GM12878 (cell line): ENCODE measurements around the gene MPEG1. TPM values are rescaled to one million over a fixed set of nuclear protein-coding genes. Genes with fewer than 3 reads are reported as not detected.

Source experiments
- BCL11A ChIP-seq: IDR thresholded peaks from 2 replicates; pipeline ENCODE4 v1.6.1; 2011; ENCODE audit warnings: low read depth, low read length
- CREB1 ChIP-seq: IDR thresholded peaks from 2 replicates; pipeline ENCODE4 v1.6.1; 2012; ENCODE audit warnings: low read depth, mild to moderate bottlenecking, inconsistent platforms
- ETV6 ChIP-seq, 2 experiments: fragments of 450-650 bp in 1 of 2; IDR thresholded peaks in 1 of 2; conservative IDR thresholded peaks in 1 of 2; 2 replicates each; pipeline ENCODE4 v1.6.1; 2014; ENCODE audit warnings: antibody characterized with exemption in 1 of 2, borderline replicate concordance in 1 of 2, low read depth in 1 of 2, mild to moderate bottlenecking in 1 of 2, moderate library complexity in 1 of 2
- NBN ChIP-seq: fragments of 450-650 bp; IDR thresholded peaks from 2 replicates; pipeline ENCODE4 v1.6.1; 2016
- TAF1 ChIP-seq: IDR thresholded peaks from 2 replicates; pipeline ENCODE4 v1.6.1; 2011; ENCODE audit warnings: mild to moderate bottlenecking, low read depth, low read length, borderline replicate concordance
- ZNF207 ChIP-seq: fragments of 450-650 bp; IDR thresholded peaks from 2 replicates; pipeline ENCODE4 v1.6.1; 2014; ENCODE audit warnings: antibody characterized with exemption, mild to moderate bottlenecking, borderline replicate concordance
- polyA plus RNA-seq, 11 experiments: library from polyadenylated mRNA; depleted of rRNA in 4 of 11; unstranded in 6 of 11; stranded (reverse) in 5 of 11; fragments of >200 nt; fragmentation: Nextera tagmentation in 4 of 11; fragmentation: Illumina TruSeq in 1 of 11; extraction: Ambion mirVana in 4 of 11; extraction: Trizol in 1 of 11; gene quantifications; 1 replicate in 1 of 11; 2 replicates in 10 of 11; pipeline versions ENCODE4 v1.2.1 to v1.2.3, GENCODE V29; 2011 to 2016; ENCODE audit warnings: inconsistent platforms in 2 of 11, missing spikeins in 2 of 11, low read depth in 1 of 11
- total RNA-seq, 4 experiments: library from RNA; depleted of rRNA in 3 of 4; stranded (reverse); fragments of >200 nt in 3 of 4; fragmentation: Illumina TruSeq in 1 of 4; extraction: Trizol in 1 of 4; gene quantifications; 2 replicates each; pipeline versions ENCODE4 v1.2.1 to v1.2.3, GENCODE V29; 2013 to 2021
- TF ChIP-seq, protein P1 (sequence below): fragments of 450-650 bp; IDR thresholded peaks from 2 replicates; pipeline ENCODE4 v1.6.1; 2018; ENCODE audit warnings: borderline replicate concordance, mild to moderate bottlenecking; ENCODE audit not compliant: partially characterized antibody

MPEG1 gene
- total and polyA plus RNA-seq, 10 of the 15 experiments (the other 5 are each of a cell fraction or from before 2014, with no cell fraction given), result 1.3 to 15.6 (median 11.7) TPM; not detected in 1

DNA sequence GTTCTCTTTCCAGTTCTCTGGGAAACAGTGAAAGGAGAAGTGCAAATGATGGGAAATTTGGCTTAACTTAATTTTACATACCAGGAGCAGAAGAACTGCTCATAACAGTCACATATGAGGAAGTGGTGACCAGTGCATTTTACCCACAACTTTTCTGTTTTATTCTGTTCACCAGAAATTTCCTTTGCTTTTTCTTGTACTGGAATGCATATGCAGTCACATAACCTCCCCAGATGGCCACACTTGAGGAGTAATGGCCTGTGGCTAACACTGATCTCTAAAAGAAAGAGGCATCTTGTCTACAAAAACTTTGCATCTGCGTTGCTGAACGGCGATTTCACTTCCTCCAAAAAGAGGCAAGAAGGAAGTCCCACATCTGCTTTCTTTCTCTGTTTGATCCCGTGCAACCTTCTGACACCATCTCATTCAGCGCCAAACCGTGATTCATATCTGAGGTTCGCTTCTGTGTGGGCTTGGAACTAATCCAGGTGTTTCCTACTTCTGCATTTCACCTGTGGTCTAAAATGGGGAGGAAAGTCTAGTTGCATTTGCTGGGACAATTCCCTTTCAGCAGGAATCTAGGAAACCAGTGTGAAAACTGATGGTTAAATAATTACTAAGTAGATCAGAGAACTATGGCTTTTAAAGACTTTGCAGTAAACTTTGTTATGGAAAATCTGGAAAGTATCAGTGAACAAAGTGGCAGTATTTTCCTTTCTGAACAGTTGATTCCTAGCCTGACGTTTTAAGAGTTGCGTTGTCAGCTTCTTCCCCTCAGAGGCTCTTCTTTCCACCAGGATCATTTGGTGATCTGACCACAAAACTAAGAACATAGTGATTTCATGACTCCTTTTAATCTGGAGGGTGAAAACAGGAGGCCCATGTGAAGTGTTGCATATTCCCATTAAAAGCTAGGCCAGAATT lies 4.2 kb upstream of the MPEG1 start (continued):
- TF ChIP-seq, protein P1, sequence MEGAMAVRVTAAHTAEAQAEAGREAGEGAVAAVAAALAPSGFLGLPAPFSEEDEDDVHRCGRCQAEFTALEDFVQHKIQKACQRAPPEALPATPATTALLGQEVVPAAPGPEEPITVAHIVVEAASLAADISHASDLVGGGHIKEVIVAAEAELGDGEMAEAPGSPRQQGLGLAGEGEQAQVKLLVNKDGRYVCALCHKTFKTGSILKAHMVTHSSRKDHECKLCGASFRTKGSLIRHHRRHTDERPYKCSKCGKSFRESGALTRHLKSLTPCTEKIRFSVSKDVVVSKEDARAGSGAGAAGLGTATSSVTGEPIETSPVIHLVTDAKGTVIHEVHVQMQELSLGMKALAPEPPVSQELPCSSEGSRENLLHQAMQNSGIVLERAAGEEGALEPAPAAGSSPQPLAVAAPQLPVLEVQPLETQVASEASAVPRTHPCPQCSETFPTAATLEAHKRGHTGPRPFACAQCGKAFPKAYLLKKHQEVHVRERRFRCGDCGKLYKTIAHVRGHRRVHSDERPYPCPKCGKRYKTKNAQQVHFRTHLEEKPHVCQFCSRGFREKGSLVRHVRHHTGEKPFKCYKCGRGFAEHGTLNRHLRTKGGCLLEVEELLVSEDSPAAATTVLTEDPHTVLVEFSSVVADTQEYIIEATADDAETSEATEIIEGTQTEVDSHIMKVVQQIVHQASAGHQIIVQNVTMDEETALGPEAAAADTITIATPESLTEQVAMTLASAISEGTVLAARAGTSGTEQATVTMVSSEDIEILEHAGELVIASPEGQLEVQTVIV, result peak; percentile 32
- TF ChIP-seq TAF1, result peak; percentile 43; the same call in 1 of the 2 replicates
- peak; percentile 99 for TF ChIP-seq BCL11A
- TF ChIP-seq NBN, result peak; percentile 98
- peak in 1 of 2 experiments; percentile 100; a peak in 2 of 4 replicates for TF ChIP-seq ETV6 (conservative IDR thresholded peaks at IDR 0.05 in 1 of 2, IDR thresholded peaks at IDR 0.05 in 1 of 2; ENCODE audit: borderline replicate concordance in 1 of 2, low read depth in 1 of 2)
- TF ChIP-seq ZNF207, result no peak
- TF ChIP-seq CREB1, result peak; percentile 79
- TF ChIP-seq, all 136 proteins: peak for 76
